T1000 (cell line): ENCODE data around the gene DSCAM.

Experiments used
- DNase-seq: peaks from one replicate; lab custom pipeline; 2025; ENCODE audit warnings: mixed read lengths; lab: John Stamatoyannopoulos, UW

DSCAM gene

GRCh38 chr21:40173816-40174215 is 673.1 kb downstream of the DSCAM start:
- DNase-seq = no peak

GRCh38 chr21:40169971-40170370 is 677.0 kb downstream of the DSCAM start:
- no peak for DNase-seq

GRCh38 chr21:40166291-40166843 is 680.6 kb downstream of the DSCAM start:
- DNase-seq = no peak

- no peak for DNase-seq
Measured at GRCh38 chr21:40165773-40166070, 681.2 kb downstream of the DSCAM start.

- DNase-seq = no peak
Measured at GRCh38 chr21:40164905-40165772, 681.8 kb downstream of the DSCAM start.

- DNase-seq = no peak
Measured at GRCh38 chr21:40162075-40162474, 684.9 kb downstream of the DSCAM start.

- no peak for DNase-seq
Measured at GRCh38 chr21:40160911-40161310, 686.0 kb downstream of the DSCAM start.

GRCh38 chr21:40158366-40158765 is 688.6 kb downstream of the DSCAM start:
- DNase-seq = no peak

- no peak for DNase-seq
Measured at GRCh38 chr21:40155563-40155962, 691.4 kb downstream of the DSCAM start.

GRCh38 chr21:40153351-40153750 is 693.6 kb downstream of the DSCAM start:
- no peak for DNase-seq

- DNase-seq = no peak
Measured at GRCh38 chr21:40152476-40152875, 694.5 kb downstream of the DSCAM start.

- DNase-seq = no peak
Measured at GRCh38 chr21:40151611-40152010, 695.3 kb downstream of the DSCAM start.

- DNase-seq = no peak
Measured at GRCh38 chr21:40146216-40146837, 700.6 kb downstream of the DSCAM start.

- no peak for DNase-seq
Measured at GRCh38 chr21:40143822-40144525, 703.0 kb downstream of the DSCAM start.

- DNase-seq = no peak
Measured at GRCh38 chr21:40141621-40142020, 705.3 kb downstream of the DSCAM start.

GRCh38 chr21:40140675-40141074 is 706.3 kb downstream of the DSCAM start:
- DNase-seq = no peak

- no peak for DNase-seq
Measured at GRCh38 chr21:40139636-40140035, 707.3 kb downstream of the DSCAM start.

- DNase-seq = no peak
Measured at GRCh38 chr21:40136571-40136970, 710.4 kb downstream of the DSCAM start.

- DNase-seq = no peak
Measured at GRCh38 chr21:40134731-40135492, 712.0 kb downstream of the DSCAM start.

GRCh38 chr21:40130476-40130875 is 716.5 kb downstream of the DSCAM start:
- DNase-seq = no peak

GRCh38 chr21:40129809-40130208 is 717.1 kb downstream of the DSCAM start:
- DNase-seq = no peak

GRCh38 chr21:40128891-40129290 is 718.1 kb downstream of the DSCAM start:
- DNase-seq = no peak
